Stimulated activated memory B cell treated with anti-CD40 and anti-IgM and Interleukin-4, amounts not matched to agents 10 μg/mL and 1 μg/mL and 100 μg/mL, for 72 hours (primary cell): ENCODE data around the gene RPS26.
A peak's percentile ranks its signal among the peaks of the same experiment; 100 is the strongest.
"Not testable (repeated sequence)": the region's sequence is repeated elsewhere in the genome, so short reads cannot be mapped to it uniquely, and the experiment has no call there.

ENCODE experiments used
- ATAC-seq: fragments of 150-1000 bp; cut with Tn5 transposase; 2 replicates; pipeline ENCODE4 v1.10.0; 2021
- H3K27ac Mint-ChIP-seq: one replicate; pipeline ENCODE4 v1.8.0; 2022; ENCODE audit warnings: mild to moderate bottlenecking, mixed read lengths
- H3K27me3 Mint-ChIP-seq: one replicate; pipeline ENCODE4 v1.8.0; 2022; ENCODE audit warnings: mixed read lengths
- H3K36me3 Mint-ChIP-seq: one replicate; pipeline ENCODE4 v1.8.0; 2022; ENCODE audit warnings: mixed read lengths
- H3K4me1 Mint-ChIP-seq: one replicate; pipeline ENCODE4 v1.8.0; 2022; ENCODE audit warnings: mixed read lengths
- H3K4me3 Mint-ChIP-seq: one replicate; pipeline ENCODE4 v1.8.0; 2022; ENCODE audit warnings: mild to moderate bottlenecking, moderate library complexity, mixed read lengths
- H3K9me3 Mint-ChIP-seq: one replicate; pipeline ENCODE4 v1.8.0; 2022; ENCODE audit warnings: mixed read lengths

RPS26 gene

DNA sequence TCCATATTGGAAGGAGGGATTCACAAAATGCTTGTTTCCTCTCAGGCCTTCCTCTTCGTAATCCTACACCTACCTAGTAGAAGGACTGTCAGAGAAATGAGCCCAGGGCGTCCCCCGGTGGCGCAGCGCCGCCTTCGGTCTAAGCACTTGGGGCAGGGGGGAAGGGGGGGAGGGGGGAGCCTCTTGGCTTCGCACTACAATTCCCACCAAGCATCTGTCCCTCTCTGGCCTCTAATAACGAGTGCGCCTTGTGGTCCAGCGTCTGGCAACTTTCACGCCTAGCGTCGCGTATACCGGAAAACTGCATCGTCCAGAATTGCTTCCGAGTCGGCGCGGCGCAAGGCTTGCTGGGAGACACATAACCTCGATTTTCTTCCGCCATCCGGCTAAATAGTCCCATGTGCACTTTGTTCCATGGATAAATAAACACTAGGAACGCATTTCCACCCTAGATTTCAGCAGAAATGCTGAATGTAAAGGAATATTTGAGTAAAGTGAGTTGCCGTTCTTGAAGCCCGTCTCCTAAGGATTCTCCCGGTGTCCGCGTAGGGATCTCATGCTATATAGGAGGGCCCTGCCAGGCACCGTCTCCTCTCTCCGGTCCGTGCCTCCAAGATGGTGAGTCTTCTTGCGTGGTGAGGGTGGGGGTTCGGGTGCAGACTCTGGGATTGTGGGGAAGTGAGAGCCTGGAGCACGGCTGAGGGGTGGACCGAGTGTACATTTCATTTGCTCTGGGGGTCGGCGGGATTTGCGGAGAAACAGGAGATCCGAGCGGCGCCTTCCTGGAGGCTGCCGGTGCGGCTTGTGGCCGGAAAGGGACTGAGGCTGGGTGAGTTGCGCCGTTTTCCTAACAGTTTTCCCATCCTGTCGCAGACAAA, at the start of gene RPS26:
RPS26 (plus strand) TSS at position 367 of the 878 bp plus-strand sequence; CDS start at position 616, 249 bp downstream.
- peak; percentile 98 for ATAC-seq
- peaks cover 22% of the 10 kb centered on the region for H3K36me3 Mint-ChIP-seq
- H3K4me3 Mint-ChIP-seq: peak within 1 kb of the TSS; percentile 90
- peak within 1 kb of the TSS; percentile 96 for H3K27ac Mint-ChIP-seq
- no peaks in the 10 kb centered on the region for H3K9me3 Mint-ChIP-seq
- no peaks in the 10 kb centered on the region for H3K27me3 Mint-ChIP-seq
- peaks cover 19% of the 10 kb centered on the region for H3K4me1 Mint-ChIP-seq

DNA sequence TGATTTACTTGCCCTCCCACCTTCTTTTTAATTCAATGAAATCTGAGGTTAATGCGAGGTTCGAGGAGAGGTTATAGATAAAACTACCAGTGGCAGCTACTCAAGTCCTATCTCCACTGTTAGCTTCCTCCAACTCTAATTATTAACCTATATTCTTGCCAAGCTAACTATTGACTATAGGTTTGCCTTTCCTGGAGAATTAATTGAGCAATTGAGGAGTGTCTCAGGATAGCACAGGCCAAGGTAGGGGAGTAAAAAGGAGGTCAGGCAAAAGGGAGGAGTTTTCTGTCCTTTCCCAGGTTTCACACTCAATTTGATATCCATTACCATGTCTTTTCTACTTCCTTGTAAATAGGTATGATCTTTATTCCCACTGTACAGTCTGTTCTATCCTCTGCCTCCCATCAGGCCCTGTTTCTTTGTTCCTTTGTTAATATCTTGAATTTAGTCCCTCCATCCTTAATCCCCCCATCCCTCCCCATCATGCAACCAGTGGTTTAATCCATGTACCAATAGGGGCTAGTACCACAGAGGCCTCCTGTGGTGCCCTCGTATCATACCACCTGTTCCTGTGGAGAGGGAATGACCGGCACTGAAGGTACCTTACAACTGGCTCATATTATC, 48.4 kb upstream of the RPS26 start:
- Mint-ChIP-seq H3K27ac (no peak overlapping the region), H3K4me3 (no peak overlapping the region), H3K27me3 (no peaks in the 10 kb centered on the region), H3K9me3 (no peaks in the 10 kb centered on the region), H3K36me3 (peaks cover 61% of the 10 kb centered on the region), H3K4me1 (peaks cover 19% of the 10 kb centered on the region)
- no peak for ATAC-seq

DNA sequence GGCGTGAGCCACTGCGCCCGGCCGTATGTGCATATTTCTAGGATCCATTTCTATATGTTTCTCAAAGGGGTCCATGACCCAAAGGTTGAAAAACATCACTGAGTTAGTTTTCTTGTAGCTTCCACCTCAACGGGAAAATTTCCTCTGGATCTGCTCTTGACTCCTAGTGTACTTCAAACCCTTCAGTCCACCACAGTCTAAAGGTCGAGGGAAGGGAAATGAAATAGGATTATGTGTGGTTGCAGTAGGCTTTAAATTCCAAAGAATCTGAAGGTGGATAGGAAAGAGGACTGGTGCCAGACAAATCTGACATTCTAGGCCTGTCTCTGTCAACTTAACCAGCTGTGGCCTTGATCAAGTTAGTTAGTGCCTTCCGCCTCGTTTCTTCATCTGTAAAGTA, 46.4 kb upstream of the RPS26 start:
- peaks cover 45% of the 10 kb centered on the region for H3K36me3 Mint-ChIP-seq
- H3K4me3 Mint-ChIP-seq: no peak overlapping the region
- peaks cover 19% of the 10 kb centered on the region for H3K4me1 Mint-ChIP-seq
- H3K27me3 Mint-ChIP-seq: no peaks in the 10 kb centered on the region
- ATAC-seq: no peak
- H3K27ac Mint-ChIP-seq: no peak overlapping the region
- no peaks in the 10 kb centered on the region for H3K9me3 Mint-ChIP-seq

DNA sequence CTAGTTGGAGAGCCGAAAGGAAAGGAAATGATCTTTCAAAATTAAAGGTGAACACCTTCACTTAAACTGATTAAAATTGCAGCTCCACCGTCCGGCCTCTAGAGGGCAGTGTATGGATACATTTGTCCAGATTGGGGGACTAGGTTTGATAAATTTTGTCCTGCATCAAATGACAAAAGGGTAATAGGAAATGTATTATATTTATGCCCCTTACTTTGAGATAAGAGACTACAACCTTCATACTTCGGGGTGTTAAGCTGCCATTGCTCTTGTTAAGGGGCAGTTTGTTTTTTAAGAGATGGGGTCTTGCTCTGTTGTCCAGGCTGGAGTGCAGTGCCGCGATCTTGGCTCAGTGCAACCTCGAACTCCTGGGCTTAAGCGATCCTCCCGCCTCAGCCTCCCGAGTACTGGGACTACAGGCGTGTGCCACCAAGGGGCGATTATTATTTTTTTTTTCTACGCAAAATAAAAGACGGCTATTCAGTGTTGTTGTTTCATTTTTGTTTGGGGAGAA, 45.5 kb upstream of the RPS26 start:
- peak overlapping the region; percentile 78 for H3K27ac Mint-ChIP-seq

DNA sequence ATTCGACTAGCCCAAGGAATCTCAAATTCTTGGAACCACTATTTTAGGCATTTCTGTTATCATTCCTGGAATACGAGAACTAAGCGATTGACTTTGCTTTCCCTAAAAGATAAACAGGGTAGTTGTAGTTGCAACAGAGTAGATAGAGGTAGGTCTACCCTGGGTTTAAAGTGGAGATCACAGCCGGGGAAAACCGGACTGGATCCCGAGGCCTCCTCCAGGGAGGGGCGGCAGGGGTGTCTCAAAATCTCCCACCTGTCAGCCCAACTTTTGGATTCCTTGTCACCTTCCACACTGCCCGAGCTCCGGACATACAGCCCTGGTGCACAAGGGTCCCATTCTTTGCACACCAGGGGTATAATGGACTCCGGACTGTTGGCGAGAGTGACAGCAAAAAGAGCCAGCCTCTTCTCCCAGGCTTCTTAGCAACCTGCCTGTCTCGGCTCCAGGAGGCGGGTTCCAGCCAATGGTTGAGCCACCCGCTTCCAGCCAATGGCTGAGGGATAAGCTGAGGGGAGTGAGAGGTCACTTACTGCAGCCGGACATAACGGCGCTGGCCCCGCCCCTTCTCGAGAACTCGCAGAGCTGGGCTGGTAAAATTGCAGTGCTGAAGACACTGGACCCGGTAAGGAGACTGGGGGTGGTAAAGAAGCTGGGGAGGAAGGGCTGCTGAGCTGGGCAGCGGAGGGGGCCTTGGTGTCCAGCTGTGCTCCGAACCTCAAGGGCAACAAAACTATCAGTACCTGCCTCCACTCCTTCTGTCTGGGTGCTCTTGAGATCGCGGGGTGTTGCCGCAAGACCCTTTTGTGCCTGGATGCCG, 44.8 kb upstream of the RPS26 start, which contains the start of gene SUOX:
SUOX (plus strand) TSS at position 562 of the 820 bp plus-strand sequence. CDS start 4,946 bp downstream, outside the sequence.
- no peaks in the 10 kb centered on the region for H3K9me3 Mint-ChIP-seq
- H3K4me1 Mint-ChIP-seq: peaks cover 19% of the 10 kb centered on the region
- H3K4me3 Mint-ChIP-seq: peak within 1 kb of the TSS; percentile 93
- peak within 1 kb of the TSS; percentile 78 for H3K27ac Mint-ChIP-seq
- no peaks in the 10 kb centered on the region for H3K27me3 Mint-ChIP-seq
- peaks cover 30% of the 10 kb centered on the region for H3K36me3 Mint-ChIP-seq
- ATAC-seq: peak; percentile 95

More for the DNA sequence above, 45.5 kb upstream of the RPS26 start:
- peak overlapping the region; percentile 93 for H3K4me3 Mint-ChIP-seq
- peaks cover 19% of the 10 kb centered on the region for H3K4me1 Mint-ChIP-seq
- H3K27me3 Mint-ChIP-seq: no peaks in the 10 kb centered on the region
- ATAC-seq: no peak
- H3K36me3 Mint-ChIP-seq: peaks cover 36% of the 10 kb centered on the region
- no peaks in the 10 kb centered on the region for H3K9me3 Mint-ChIP-seq

DNA sequence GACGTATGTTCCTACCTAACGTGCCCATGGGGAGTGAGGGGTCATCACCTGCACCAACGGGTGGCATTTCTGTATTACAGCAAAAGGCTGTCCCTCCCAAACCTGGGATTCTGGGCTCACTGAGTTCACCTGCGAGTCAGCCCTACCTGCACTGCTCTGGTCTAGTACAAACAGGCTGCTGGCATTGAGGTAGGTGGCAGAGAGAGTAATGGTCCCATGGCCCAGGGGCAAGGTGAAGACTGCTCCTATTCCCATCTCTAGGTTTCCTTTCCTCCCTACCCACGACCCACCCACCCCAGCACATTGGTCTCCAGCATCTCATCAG, 44.2 kb upstream of the RPS26 start:
- Mint-ChIP-seq H3K4me3 (peak overlapping the region; percentile 93), H3K27me3 (no peaks in the 10 kb centered on the region), H3K9me3 (no peaks in the 10 kb centered on the region), H3K27ac (peak overlapping the region; percentile 78), H3K4me1 (peaks cover 19% of the 10 kb centered on the region), H3K36me3 (peaks cover 24% of the 10 kb centered on the region)
- ATAC-seq: peak; percentile 46

DNA sequence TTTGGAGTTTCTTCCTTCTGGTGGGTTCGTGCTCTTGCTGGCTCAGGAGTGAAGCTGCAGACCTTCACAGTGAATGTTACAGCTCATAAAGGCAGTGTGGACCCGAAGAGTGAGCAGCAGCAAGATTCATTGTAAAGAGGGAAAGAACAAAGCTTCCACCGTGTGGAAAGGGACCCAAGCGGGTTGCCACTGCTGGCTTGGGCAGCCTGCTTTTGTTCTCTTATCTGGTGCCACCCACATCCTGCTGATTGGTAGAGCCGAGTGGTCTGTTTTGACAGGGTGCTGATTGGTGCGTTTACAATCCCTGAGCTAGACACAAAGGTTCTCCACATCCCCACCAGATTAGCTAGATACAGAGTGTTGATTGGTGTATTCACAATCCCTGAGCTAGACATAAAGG, 42.2 kb upstream of the RPS26 start:
- H3K27me3 Mint-ChIP-seq, H3K9me3 Mint-ChIP-seq, H3K27ac Mint-ChIP-seq, H3K4me3 Mint-ChIP-seq, ATAC-seq: not testable (repeated sequence)
- Mint-ChIP-seq H3K4me1 (peaks cover 19% of the 10 kb centered on the region), H3K36me3 (peaks cover 13% of the 10 kb centered on the region)

DNA sequence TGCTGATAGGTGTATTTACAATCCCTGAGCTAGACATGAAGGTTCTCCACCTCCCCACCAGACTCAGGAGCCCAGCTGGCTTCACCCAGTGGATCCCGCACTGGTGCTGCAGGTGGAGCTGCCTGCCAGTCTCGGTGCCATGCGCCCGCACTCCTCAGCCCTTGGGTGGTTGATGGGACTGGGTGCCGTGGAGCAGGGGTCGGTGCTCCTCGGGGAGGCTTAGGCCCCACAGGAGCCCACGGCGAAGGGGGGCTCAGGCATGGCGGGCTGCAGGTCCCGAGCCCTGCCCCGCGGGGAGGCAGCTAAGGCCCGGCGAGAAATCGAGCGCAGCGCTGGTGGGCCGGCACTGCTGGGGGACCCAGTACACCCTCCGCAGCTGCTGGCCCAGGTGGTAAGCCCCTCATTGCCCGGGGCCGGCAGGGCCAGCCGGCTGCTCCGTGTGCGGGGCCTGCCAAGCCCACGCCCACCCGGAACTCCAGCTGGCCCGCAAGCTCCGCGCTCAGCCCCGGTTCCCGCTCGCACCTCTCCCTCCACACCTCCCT, 41.6 kb upstream of the RPS26 start:
- not testable (repeated sequence) for H3K4me3 Mint-ChIP-seq, ATAC-seq, H3K27ac Mint-ChIP-seq, H3K9me3 Mint-ChIP-seq, H3K27me3 Mint-ChIP-seq
- Mint-ChIP-seq H3K4me1 (peaks cover 19% of the 10 kb centered on the region), H3K36me3 (peaks cover 14% of the 10 kb centered on the region)

DNA sequence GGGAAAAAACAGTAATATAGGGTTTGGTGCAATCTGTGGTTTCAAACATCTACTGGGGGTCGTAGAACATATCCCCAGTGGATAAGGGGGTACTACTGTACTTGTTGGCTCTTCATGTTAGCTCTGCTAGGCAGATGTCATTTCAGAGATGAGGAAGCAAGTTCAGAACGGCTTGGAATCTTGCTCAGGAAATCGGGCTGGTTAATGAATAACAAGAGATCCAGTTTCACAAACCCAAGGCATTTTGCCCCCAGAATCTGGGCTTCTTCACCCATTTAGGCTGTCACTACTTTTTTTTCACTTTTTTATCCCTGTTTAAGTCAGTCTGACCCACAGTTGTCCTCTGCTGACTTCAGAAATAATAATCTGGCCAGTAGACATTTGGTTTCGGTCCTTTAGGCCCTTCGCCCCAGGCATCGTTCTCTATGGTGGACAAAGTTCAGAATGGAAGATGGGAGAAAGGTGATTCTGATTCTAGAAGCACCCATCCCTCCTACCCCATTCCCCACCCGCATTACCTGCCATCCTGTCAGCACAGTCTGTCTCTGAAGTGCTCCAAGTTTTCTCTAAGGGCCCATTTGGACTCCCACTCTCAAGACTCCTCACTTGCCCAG, 40.1 kb upstream of the RPS26 start:
- H3K27me3 Mint-ChIP-seq: no peaks in the 10 kb centered on the region
- H3K4me1 Mint-ChIP-seq: peaks cover 11% of the 10 kb centered on the region
- no peaks in the 10 kb centered on the region for H3K9me3 Mint-ChIP-seq
- no peak for ATAC-seq
- H3K27ac Mint-ChIP-seq: no peak overlapping the region
- H3K4me3 Mint-ChIP-seq: no peak overlapping the region
- H3K36me3 Mint-ChIP-seq: peaks cover 9% of the 10 kb centered on the region

DNA sequence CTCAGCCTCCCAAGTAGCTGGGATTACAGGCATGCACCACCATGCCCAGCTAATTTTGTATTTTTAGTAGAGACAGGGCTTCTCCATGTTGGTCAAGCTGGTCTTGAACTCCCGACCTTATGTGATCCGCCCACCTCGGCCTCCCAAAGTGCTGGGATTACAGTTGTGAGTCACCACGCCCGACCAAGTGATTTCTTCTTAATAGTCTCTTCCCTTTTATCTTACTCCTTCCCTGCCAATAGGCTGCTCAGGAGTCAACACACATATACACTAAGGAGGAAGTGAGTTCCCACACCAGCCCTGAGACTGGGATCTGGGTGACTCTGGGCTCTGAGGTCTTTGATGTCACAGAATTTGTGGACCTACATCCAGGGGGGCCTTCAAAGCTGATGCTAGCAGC, 38.3 kb upstream of the RPS26 start:
- not testable (repeated sequence) for H3K4me3 Mint-ChIP-seq, H3K27me3 Mint-ChIP-seq, H3K27ac Mint-ChIP-seq, H3K36me3 Mint-ChIP-seq, H3K9me3 Mint-ChIP-seq, ATAC-seq
- H3K4me1 Mint-ChIP-seq: peaks cover 13% of the 10 kb centered on the region

DNA sequence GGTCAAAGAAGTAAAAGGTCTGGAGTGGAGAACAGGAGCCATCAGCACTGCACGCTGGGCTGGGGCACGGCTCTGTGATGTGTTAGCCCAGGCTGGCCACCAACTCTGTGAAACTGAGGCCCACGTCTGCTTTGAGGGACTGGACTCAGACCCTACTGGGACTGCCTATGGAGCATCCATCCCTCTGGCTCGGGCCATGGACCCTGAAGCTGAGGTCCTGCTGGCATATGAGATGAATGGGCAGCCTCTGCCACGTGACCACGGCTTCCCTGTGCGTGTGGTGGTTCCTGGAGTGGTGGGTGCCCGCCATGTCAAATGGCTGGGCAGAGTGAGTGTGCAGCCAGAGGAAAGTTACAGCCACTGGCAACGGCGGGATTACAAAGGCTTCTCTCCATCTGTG, 37.5 kb upstream of the RPS26 start:
- H3K27ac Mint-ChIP-seq: no peak overlapping the region
- no peaks in the 10 kb centered on the region for H3K9me3 Mint-ChIP-seq
- no peak overlapping the region for H3K4me3 Mint-ChIP-seq
- no peak for ATAC-seq
- peaks cover 19% of the 10 kb centered on the region for H3K4me1 Mint-ChIP-seq
- H3K36me3 Mint-ChIP-seq: peaks cover 9% of the 10 kb centered on the region
- no peaks in the 10 kb centered on the region for H3K27me3 Mint-ChIP-seq

DNA sequence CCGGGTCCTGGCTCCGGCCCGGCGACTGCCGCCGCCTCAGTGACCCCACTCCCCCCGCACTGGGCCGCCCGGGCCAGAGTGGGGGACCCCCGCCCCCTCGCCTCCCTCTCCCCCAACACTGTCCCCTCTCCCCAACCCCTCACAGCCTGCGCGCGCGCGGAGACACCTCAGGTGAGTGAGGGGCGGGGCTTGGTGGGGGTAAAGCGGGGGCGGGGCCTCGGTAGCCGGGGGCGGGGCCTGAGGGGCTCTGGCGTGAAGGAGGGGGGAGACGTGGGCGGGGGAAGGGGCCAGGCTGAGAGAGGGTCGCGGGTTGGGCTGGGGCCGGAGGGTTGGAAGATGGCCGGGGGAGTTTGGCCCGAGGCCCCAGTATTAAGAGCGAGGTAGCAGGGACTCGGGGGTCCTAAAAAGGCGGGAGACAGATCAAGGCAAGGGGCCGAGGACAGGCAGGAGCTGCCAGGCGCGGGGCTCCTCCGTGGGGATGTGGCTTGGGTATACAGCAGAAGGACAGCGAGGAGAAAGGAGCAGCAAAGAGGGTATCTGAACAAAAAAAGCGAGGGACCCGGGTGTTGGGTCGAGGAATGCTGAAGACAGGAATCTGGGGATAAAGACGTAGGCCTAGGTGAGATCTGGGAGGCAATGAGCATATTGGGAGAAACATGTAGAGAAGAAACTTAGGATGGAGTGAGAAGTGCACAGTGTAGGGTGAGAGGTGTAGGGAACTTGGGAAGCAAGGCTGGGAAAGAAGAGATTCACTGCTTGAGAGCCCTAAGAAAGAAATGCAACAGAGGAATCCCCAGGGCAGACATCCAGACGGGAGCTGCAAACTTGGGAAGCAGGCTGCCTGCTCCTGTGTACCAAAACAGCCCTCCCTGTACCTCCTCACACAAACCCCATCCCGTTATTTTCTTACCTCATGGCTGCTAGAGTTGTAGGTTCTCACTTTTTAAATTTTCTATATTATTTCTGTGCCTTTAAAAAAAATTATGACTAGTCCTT, 33.9 kb upstream of the RPS26 start:
- Mint-ChIP-seq H3K4me1 (peaks cover 19% of the 10 kb centered on the region), H3K4me3 (peak overlapping the region; percentile 84), H3K9me3 (no peaks in the 10 kb centered on the region), H3K27me3 (no peaks in the 10 kb centered on the region), H3K36me3 (peaks cover 9% of the 10 kb centered on the region), H3K27ac (peak overlapping the region; percentile 49)
- ATAC-seq: peak; percentile 83

DNA sequence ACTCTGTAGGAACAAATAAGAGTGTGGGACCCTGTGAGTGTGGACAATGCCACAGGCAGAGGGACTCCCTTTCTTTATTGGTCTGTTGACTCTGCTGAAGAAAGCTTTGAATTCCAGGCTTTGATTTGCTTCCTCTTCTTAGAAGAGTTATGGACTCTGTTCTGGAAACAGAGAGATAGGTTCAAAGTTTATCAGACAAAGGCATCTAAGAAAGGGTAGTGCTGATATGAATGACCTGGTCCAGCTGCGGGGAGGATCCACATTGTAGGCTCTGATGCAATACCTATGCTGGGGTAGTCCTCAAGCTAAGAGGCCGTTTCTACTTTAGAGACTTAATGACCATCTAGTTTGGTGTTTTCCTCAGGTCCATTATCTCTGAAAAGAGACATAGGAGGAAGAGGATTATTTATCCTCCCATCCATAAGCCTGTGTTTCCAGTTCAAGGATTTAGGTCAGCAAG, 31.6 kb upstream of the RPS26 start:
- no peaks in the 10 kb centered on the region for H3K36me3 Mint-ChIP-seq
- no peaks in the 10 kb centered on the region for H3K27me3 Mint-ChIP-seq
- no peak overlapping the region for H3K4me3 Mint-ChIP-seq
- peaks cover 19% of the 10 kb centered on the region for H3K4me1 Mint-ChIP-seq
- ATAC-seq: no peak
- no peaks in the 10 kb centered on the region for H3K9me3 Mint-ChIP-seq
- no peak overlapping the region for H3K27ac Mint-ChIP-seq
